BE2C (cell line): ENCODE data around the gene LYRM2.

Experiments
- DNase-seq: peaks from one replicate; pipeline ENCODE4 v3.0.0-alpha.2; 2020
- H3K27me3 ChIP-seq: fragments of 250-450 bp; sonication (Bioruptor Pico); 2 replicates; pipeline ENCODE4 v1.5.1; 2020; ENCODE audit warnings: mild to moderate bottlenecking
- H3K36me3 ChIP-seq: fragments of 250-450 bp; sonication (Bioruptor Pico); 2 replicates; pipeline ENCODE4 v1.5.1; 2020; ENCODE audit warnings: mild to moderate bottlenecking
- H3K4me1 ChIP-seq: fragments of 250-450 bp; sonication (Bioruptor Pico); 2 replicates; pipeline ENCODE4 v1.5.1; 2020
- H3K4me3 ChIP-seq: 2 replicates; pipeline ENCODE4 v1.5.1; 2011; ENCODE audit warnings: low read depth, low read length
- H3K9me3 ChIP-seq: fragments of 250-450 bp; sonication (Bioruptor Pico); 2 replicates; pipeline ENCODE4 v1.5.1; 2020
- TF ChIP-seq, protein P1 (sequence below): IDR thresholded peaks from 2 replicates; pipeline ENCODE4 v1.5.1; 2012; ENCODE audit warnings: mild to moderate bottlenecking, low read depth, low read length

The LYRM2 gene

DNA sequence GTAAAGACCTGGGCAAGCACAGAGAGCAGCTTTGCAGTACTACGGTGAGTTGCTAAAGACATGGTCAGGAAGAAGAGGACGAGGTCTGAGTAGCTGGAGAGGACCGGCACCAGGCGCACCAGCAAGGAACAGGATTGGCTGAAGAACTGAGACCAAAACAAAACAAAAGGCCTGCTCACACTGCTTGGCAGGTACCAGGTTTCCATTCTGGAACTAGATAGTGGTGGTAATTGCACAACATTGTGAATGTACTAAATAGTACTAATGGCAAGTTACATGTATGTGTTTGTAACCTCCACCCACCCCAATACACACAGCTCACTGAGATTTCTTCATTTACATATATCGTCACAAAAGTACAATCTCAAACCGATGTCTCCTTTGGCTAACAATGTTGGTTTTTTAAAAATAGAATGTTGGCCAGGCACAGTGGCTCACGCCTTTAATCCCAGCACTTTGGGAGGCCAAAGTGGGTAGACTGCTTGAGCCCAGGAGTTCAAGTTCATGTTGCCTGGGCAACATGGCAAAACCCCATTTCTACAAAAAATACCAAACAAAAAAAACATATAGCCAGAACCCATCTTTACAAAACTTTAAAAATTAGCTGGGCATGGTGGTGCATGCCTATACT lies 32.5 kb upstream of the LYRM2 start:
- TF ChIP-seq, protein P1, sequence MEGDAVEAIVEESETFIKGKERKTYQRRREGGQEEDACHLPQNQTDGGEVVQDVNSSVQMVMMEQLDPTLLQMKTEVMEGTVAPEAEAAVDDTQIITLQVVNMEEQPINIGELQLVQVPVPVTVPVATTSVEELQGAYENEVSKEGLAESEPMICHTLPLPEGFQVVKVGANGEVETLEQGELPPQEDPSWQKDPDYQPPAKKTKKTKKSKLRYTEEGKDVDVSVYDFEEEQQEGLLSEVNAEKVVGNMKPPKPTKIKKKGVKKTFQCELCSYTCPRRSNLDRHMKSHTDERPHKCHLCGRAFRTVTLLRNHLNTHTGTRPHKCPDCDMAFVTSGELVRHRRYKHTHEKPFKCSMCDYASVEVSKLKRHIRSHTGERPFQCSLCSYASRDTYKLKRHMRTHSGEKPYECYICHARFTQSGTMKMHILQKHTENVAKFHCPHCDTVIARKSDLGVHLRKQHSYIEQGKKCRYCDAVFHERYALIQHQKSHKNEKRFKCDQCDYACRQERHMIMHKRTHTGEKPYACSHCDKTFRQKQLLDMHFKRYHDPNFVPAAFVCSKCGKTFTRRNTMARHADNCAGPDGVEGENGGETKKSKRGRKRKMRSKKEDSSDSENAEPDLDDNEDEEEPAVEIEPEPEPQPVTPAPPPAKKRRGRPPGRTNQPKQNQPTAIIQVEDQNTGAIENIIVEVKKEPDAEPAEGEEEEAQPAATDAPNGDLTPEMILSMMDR = no peak
- Histone ChIP-seq H3K27me3 (no peaks in the 10 kb centered on the region), H3K9me3 (no peaks in the 10 kb centered on the region), H3K4me3 (no peak overlapping the region), H3K36me3 (peaks cover 92% of the 10 kb centered on the region), H3K4me1 (peaks cover 2% of the 10 kb centered on the region)
- DNase-seq = no peak

DNA sequence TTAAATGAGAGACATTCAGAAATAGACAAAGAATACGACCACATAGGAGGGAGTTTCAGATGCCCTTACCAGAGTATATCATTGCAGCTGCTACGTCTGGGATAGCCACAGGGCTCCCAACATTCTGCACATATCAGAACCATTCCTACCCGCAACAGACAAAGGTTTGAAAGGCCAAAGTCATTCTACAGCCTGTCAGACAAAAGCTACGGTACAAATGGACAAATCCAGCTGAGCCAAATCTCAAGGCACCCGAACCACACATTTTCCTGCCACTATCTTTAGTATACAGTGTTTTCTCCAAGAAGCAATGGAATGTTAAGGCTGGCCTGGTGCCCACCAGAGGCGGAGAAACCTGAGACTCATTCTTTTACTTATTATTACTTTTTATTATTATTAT lies 30.5 kb upstream of the LYRM2 start:
- Histone ChIP-seq H3K27me3 (no peaks in the 10 kb centered on the region), H3K36me3 (peaks cover 84% of the 10 kb centered on the region), H3K4me1 (no peaks in the 10 kb centered on the region), H3K9me3 (no peaks in the 10 kb centered on the region), H3K4me3 (no peak overlapping the region)
- DNase-seq = no peak
- TF ChIP-seq, protein P1 = no peak

- Histone ChIP-seq H3K4me1 (no peaks in the 10 kb centered on the region), H3K4me3 (no peak overlapping the region), H3K27me3 (no peaks in the 10 kb centered on the region), H3K9me3 (no peaks in the 10 kb centered on the region), H3K36me3 (peaks cover 81% of the 10 kb centered on the region)
- no peak for DNase-seq
- TF ChIP-seq, protein P1 = no peak
Measured at GRCh38 chr6:89667872-89668556, 29.5 kb upstream of the LYRM2 start.

DNA sequence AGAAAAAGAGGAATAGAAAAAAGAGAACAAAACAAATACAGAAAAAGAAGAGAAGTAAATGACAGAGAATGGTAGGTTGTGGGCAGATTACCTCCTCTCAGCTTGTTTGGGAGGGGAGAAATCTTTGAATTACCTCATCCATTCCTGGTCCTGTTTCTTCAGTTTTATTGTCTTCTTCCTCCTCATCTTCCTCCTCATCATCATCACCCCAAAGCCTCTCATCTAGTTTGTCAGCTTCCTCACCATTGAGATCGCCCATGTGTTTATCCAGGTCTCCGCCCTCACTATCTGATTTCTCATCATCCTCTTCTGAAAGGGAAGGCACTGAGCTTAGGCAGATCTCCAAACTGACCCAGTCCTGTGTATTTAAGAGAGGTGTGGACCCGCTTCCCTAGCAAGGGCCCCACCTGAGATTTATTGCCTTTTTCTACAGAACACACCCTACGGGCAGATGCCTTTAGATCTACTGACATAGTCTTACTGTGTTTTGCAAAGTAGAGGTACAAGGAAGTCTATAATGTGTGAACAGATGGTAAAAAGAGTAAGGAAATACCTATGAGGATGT lies 24.2 kb upstream of the LYRM2 start:
- Histone ChIP-seq H3K36me3 (peaks cover 83% of the 10 kb centered on the region), H3K9me3 (no peaks in the 10 kb centered on the region), H3K4me3 (no peak overlapping the region), H3K27me3 (no peaks in the 10 kb centered on the region), H3K4me1 (no peaks in the 10 kb centered on the region)
- DNase-seq = no peak
- TF ChIP-seq, protein P1 = no peak

DNA sequence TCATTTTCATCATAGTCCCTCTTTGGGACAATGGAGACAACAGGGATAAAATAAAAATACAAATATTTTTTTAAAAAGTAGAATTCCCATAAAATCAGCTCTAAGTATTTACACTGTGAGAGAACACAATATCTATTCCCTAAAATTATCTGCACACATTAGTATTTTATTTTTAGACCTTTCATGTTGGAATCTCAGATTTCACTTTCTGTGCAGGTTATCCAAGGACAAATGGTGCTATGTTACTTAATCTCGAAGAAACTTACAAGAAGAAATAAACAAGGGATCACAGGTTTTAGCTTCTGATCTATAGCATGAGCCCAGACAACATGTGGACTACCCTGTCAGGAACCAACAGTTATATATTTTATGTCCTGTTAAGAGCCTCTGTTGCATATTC lies 23.0 kb upstream of the LYRM2 start:
- H3K9me3 ChIP-seq = no peaks in the 10 kb centered on the region
- TF ChIP-seq, protein P1 = no peak
- no peak for DNase-seq
- no peaks in the 10 kb centered on the region for H3K27me3 ChIP-seq
- no peaks in the 10 kb centered on the region for H3K4me1 ChIP-seq
- peaks cover 86% of the 10 kb centered on the region for H3K36me3 ChIP-seq
- no peak overlapping the region for H3K4me3 ChIP-seq

GRCh38 chr6:89660981-89661380 lies 22.4 kb upstream of the LYRM2 start:
- Histone ChIP-seq H3K4me1 (no peaks in the 10 kb centered on the region), H3K4me3 (no peak overlapping the region), H3K9me3 (no peaks in the 10 kb centered on the region), H3K27me3 (no peaks in the 10 kb centered on the region), H3K36me3 (peaks cover 86% of the 10 kb centered on the region)
- DNase-seq = no peak
- TF ChIP-seq, protein P1 = no peak
